ENCODE data around the gene PPP6C. TPM values are rescaled to one million over a fixed set of nuclear protein-coding genes. Genes with fewer than 3 reads are reported as not detected.
A peak's percentile ranks its signal among the peaks of the same experiment; 100 is the strongest.
"Not testable (repeated sequence)": the region's sequence is repeated elsewhere in the genome, so short reads cannot be mapped to it uniquely, and the experiment has no call there.

The PPP6C gene
- total and polyA plus RNA-seq, 2 experiments from 2014 or later, result 31.9 to 46.4 TPM

DNA sequence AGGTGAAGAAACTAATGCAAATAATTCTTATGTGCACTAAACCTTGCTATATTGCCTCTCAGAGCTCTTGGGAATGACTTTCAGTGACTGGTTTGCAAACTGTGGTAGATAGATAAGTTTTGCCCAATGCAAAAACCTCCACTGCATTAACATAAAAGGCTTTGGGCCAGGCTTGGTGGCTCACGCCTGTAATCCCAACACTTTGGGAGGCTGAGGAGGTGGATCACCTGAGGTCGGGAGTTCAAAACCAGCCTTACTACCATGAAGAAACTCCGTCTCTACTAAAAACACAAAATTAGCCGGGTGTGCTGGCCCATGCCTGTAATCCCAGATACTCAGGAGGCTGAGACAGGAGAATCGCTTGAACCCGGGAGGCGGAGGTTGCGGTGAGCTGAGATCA lies 44.5 kb upstream of the PPP6C start:
- not testable (repeated sequence) for H3K9me3 Mint-ChIP-seq; H3K27ac ChIP-seq (ENCODE audit: low read depth); H3K27me3 Mint-ChIP-seq (ENCODE audit: insufficient read depth, low read depth, poor library complexity); H3K4me1 ChIP-seq (ENCODE audit: insufficient read depth); H3K4me3 Mint-ChIP-seq; H3K4me2 ChIP-seq; H3K4me1 Mint-ChIP-seq; H3K4me3 ChIP-seq; H3K27me3 ChIP-seq (ENCODE audit: insufficient read depth); H2AFZ ChIP-seq; H3K9me2 ChIP-seq (ENCODE audit: insufficient read depth); DNase-seq (ENCODE audit: low spot score); ATAC-seq; H3K27ac Mint-ChIP-seq
- peaks cover 34% of the 10 kb centered on the region for H3K36me3 ChIP-seq (ENCODE audit: insufficient read depth)
- H4K20me1 ChIP-seq (replicated peaks; ENCODE audit: insufficient read depth), result peaks cover 34% of the 10 kb centered on the region
- H3K79me2 ChIP-seq (replicated peaks; ENCODE audit: insufficient read depth), result peaks cover 29% of the 10 kb centered on the region
- peaks cover 43% of the 10 kb centered on the region for H3F3A ChIP-seq (replicated peaks; ENCODE audit: low read depth)
- peaks cover 64% of the 10 kb centered on the region for H3K36me3 Mint-ChIP-seq (ENCODE audit: low read depth)

DNA sequence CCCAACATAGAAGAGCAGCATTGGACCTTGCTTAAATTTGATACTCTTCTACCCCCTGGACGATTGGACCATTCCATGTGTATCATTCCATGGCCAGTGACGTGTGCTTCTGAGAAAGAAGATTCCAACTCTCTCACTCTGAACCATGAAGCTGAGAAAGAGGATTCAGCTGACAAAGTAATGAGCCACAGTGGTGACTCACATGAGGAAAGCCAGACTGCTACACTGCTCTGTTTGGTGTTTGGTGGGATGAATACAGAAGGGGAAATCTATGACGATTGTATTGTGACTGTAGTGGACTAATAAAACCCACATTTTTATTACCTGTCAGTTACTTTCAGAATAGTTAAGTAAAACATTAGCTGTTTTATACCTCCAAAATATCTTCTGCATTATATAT lies 44.1 kb upstream of the PPP6C start:
- Histone ChIP-seq H3K4me3 (no peak overlapping the region), H3K27me3 (ENCODE audit: insufficient read depth) (no peaks in the 10 kb centered on the region), H3K79me2 (replicated peaks; ENCODE audit: insufficient read depth) (peaks cover 25% of the 10 kb centered on the region), H2AFZ (no peak overlapping the region), H3K27ac (ENCODE audit: low read depth) (0 out of 2 replicates have a peak overlapping the region, but pooled peaks have one; percentile 75), H4K20me1 (replicated peaks; ENCODE audit: insufficient read depth) (peaks cover 31% of the 10 kb centered on the region), H3K9me2 (ENCODE audit: insufficient read depth) (no peaks in the 10 kb centered on the region), H3K36me3 (ENCODE audit: insufficient read depth) (peaks cover 30% of the 10 kb centered on the region), H3K4me2 (no peak overlapping the region), H3F3A (replicated peaks; ENCODE audit: low read depth) (peaks cover 39% of the 10 kb centered on the region), H3K4me1 (ENCODE audit: insufficient read depth) (0 out of 2 replicates have a peak, but pooled peaks cover 4% of the 10 kb centered on the region)
- DNase-seq (ENCODE audit: low spot score) (no peak), ATAC-seq (no peak)
- no peaks in the 10 kb centered on the region for H3K9me3 Mint-ChIP-seq
- peaks cover 5% of the 10 kb centered on the region for H3K27me3 Mint-ChIP-seq (ENCODE audit: insufficient read depth, low read depth, poor library complexity)
- peaks cover 60% of the 10 kb centered on the region for H3K36me3 Mint-ChIP-seq (ENCODE audit: low read depth)
- H3K27ac Mint-ChIP-seq, result no peak overlapping the region
- no peak overlapping the region for H3K4me3 Mint-ChIP-seq
- H3K4me1 Mint-ChIP-seq, result peaks cover 5% of the 10 kb centered on the region
- TF ChIP-seq NANOG (IDR thresholded peaks at IDR 0.05; ENCODE audit: borderline replicate concordance), result no peak
- TF ChIP-seq, protein P1, sequence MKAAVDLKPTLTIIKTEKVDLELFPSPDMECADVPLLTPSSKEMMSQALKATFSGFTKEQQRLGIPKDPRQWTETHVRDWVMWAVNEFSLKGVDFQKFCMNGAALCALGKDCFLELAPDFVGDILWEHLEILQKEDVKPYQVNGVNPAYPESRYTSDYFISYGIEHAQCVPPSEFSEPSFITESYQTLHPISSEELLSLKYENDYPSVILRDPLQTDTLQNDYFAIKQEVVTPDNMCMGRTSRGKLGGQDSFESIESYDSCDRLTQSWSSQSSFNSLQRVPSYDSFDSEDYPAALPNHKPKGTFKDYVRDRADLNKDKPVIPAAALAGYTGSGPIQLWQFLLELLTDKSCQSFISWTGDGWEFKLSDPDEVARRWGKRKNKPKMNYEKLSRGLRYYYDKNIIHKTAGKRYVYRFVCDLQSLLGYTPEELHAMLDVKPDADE (IDR thresholded peaks at IDR 0.05), result no peak
- no peak for TF ChIP-seq CREB1 (CRISPR knock-in tag; IDR thresholded peaks at IDR 0.05; ENCODE audit: low read depth)
- no peak for TF ChIP-seq EZH2phosphoT487 (IDR thresholded peaks at IDR 0.05; ENCODE audit: unreplicated experiment)
- TF ChIP-seq POLR2AphosphoS5 (IDR thresholded peaks at IDR 0.05; ENCODE audit: low read depth), result no peak
- no peak for TF ChIP-seq EZH2 (IDR thresholded peaks at IDR 0.05; ENCODE audit: low read depth, unreplicated experiment)
- no peak for TF ChIP-seq STAT1 (IDR thresholded peaks at IDR 0.05; ENCODE audit: unreplicated experiment)
- TF ChIP-seq, protein P2, sequence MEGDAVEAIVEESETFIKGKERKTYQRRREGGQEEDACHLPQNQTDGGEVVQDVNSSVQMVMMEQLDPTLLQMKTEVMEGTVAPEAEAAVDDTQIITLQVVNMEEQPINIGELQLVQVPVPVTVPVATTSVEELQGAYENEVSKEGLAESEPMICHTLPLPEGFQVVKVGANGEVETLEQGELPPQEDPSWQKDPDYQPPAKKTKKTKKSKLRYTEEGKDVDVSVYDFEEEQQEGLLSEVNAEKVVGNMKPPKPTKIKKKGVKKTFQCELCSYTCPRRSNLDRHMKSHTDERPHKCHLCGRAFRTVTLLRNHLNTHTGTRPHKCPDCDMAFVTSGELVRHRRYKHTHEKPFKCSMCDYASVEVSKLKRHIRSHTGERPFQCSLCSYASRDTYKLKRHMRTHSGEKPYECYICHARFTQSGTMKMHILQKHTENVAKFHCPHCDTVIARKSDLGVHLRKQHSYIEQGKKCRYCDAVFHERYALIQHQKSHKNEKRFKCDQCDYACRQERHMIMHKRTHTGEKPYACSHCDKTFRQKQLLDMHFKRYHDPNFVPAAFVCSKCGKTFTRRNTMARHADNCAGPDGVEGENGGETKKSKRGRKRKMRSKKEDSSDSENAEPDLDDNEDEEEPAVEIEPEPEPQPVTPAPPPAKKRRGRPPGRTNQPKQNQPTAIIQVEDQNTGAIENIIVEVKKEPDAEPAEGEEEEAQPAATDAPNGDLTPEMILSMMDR (conservative IDR thresholded peaks at IDR 0.05; ENCODE audit: low read depth in 2 of 2), result no peak
- TF ChIP-seq ZNF331 (CRISPR knock-in tag; IDR thresholded peaks at IDR 0.05; ENCODE audit: low read depth), result no peak
- TF ChIP-seq ZNF114 (CRISPR knock-in tag; IDR thresholded peaks at IDR 0.05), result no peak
- TF ChIP-seq, protein P3, sequence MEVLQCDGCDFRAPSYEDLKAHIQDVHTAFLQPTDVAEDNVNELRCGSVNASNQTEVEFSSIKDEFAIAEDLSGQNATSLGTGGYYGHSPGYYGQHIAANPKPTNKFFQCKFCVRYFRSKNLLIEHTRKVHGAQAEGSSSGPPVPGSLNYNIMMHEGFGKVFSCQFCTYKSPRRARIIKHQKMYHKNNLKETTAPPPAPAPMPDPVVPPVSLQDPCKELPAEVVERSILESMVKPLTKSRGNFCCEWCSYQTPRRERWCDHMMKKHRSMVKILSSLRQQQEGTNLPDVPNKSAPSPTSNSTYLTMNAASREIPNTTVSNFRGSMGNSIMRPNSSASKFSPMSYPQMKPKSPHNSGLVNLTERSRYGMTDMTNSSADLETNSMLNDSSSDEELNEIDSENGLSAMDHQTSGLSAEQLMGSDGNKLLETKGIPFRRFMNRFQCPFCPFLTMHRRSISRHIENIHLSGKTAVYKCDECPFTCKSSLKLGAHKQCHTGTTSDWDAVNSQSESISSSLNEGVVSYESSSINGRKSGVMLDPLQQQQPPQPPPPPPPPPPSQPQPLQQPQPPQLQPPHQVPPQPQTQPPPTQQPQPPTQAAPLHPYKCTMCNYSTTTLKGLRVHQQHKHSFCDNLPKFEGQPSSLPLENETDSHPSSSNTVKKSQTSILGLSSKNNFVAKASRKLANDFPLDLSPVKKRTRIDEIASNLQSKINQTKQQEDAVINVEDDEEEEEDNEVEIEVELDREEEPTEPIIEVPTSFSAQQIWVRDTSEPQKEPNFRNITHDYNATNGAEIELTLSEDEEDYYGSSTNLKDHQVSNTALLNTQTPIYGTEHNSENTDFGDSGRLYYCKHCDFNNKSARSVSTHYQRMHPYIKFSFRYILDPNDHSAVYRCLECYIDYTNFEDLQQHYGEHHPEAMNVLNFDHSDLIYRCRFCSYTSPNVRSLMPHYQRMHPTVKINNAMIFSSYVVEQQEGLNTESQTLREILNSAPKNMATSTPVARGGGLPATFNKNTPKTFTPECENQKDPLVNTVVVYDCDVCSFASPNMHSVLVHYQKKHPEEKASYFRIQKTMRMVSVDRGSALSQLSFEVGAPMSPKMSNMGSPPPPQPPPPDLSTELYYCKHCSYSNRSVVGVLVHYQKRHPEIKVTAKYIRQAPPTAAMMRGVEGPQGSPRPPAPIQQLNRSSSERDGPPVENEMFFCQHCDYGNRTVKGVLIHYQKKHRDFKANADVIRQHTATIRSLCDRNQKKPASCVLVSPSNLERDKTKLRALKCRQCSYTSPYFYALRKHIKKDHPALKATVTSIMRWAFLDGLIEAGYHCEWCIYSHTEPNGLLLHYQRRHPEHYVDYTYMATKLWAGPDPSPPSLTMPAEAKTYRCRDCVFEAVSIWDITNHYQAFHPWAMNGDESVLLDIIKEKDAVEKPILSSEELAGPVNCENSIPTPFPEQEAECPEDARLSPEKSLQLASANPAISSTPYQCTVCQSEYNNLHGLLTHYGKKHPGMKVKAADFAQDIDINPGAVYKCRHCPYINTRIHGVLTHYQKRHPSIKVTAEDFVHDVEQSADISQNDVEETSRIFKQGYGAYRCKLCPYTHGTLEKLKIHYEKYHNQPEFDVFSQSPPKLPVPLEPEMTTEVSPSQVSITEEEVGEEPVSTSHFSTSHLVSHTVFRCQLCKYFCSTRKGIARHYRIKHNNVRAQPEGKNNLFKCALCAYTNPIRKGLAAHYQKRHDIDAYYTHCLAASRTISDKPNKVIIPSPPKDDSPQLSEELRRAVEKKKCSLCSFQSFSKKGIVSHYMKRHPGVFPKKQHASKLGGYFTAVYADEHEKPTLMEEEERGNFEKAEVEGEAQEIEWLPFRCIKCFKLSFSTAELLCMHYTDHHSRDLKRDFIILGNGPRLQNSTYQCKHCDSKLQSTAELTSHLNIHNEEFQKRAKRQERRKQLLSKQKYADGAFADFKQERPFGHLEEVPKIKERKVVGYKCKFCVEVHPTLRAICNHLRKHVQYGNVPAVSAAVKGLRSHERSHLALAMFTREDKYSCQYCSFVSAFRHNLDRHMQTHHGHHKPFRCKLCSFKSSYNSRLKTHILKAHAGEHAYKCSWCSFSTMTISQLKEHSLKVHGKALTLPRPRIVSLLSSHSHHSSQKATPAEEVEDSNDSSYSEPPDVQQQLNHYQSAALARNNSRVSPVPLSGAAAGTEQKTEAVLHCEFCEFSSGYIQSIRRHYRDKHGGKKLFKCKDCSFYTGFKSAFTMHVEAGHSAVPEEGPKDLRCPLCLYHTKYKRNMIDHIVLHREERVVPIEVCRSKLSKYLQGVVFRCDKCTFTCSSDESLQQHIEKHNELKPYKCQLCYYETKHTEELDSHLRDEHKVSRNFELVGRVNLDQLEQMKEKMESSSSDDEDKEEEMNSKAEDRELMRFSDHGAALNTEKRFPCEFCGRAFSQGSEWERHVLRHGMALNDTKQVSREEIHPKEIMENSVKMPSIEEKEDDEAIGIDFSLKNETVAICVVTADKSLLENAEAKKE (CRISPR knock-in tag; IDR thresholded peaks at IDR 0.05), result no peak
- TF ChIP-seq JUNB (IDR thresholded peaks at IDR 0.05; ENCODE audit: unreplicated experiment), result no peak
